Endodermal cell (in vitro differentiated cells): ENCODE measurements around the gene GOLT1A. TPM values are rescaled to one million over a fixed set of nuclear protein-coding genes. Genes with fewer than 3 reads are reported as not detected.

ENCODE experiments used
- DNase-seq: peaks from one replicate; pipeline ENCODE4 v3.0.0-alpha.2; 2017
- H3K27ac ChIP-seq: 2 replicates; pipeline ENCODE4 v1.5.1; 2013; ENCODE audit warnings: mild to moderate bottlenecking, low read depth, low read length, moderate library complexity
- H3K27me3 ChIP-seq: 2 replicates; pipeline ENCODE4 v1.6.1; 2013; ENCODE audit warnings: mild to moderate bottlenecking, low read length, moderate library complexity; ENCODE audit not compliant: insufficient read depth, control insufficient read depth, poor library complexity, severe bottlenecking
- H3K36me3 ChIP-seq: 2 replicates; pipeline ENCODE4 v1.7.0; 2013; ENCODE audit warnings: mild to moderate bottlenecking, low read length, moderate library complexity; ENCODE audit not compliant: control insufficient read depth, insufficient read depth
- H3K4me1 ChIP-seq: one replicate; pipeline ENCODE4 v1.7.0; 2013; ENCODE audit warnings: low read length; ENCODE audit not compliant: control insufficient read depth, insufficient read depth
- H3K4me3 ChIP-seq: 2 replicates; pipeline ENCODE4 v1.5.1; 2013; ENCODE audit warnings: mild to moderate bottlenecking, low read length, moderate library complexity
- H3K9ac ChIP-seq: 2 replicates; pipeline ENCODE4 v1.6.1; 2013; ENCODE audit warnings: mild to moderate bottlenecking, low read length, moderate library complexity; ENCODE audit not compliant: poor library complexity, severe bottlenecking; ENCODE audit errors: extremely low read depth
- H3K9me3 ChIP-seq: 2 replicates; pipeline ENCODE4 v1.6.1; 2013; ENCODE audit warnings: mild to moderate bottlenecking, low read length, moderate library complexity; ENCODE audit not compliant: control insufficient read depth
- H3K27ac Mint-ChIP-seq: 2 replicates; pipeline ENCODE4 v1.8.0; 2020; ENCODE audit warnings: mixed read lengths
- H3K27me3 Mint-ChIP-seq: 2 replicates; pipeline ENCODE4 v1.8.0; 2021; ENCODE audit warnings: mild to moderate bottlenecking, mixed read lengths; ENCODE audit not compliant: insufficient read depth
- H3K36me3 Mint-ChIP-seq: 2 replicates; pipeline ENCODE4 v1.8.0; 2020; ENCODE audit warnings: low read depth, mixed read lengths
- H3K4me1 Mint-ChIP-seq: 2 replicates; pipeline ENCODE4 v1.8.0; 2020; ENCODE audit warnings: mixed read lengths
- H3K4me3 Mint-ChIP-seq: 2 replicates; pipeline ENCODE4 v1.8.0; 2020; ENCODE audit warnings: mild to moderate bottlenecking, moderate library complexity, mixed read lengths
- H3K9me3 Mint-ChIP-seq: 2 replicates; pipeline ENCODE4 v1.8.0; 2020; ENCODE audit warnings: mild to moderate bottlenecking, mixed read lengths
- CTCF ChIP-seq: fragments of 200-600 bp; sonication (generic); conservative IDR thresholded peaks from 2 replicates; pipeline ENCODE4 v1.5.0; 2021; ENCODE audit warnings: antibody characterized with exemption, mild to moderate bottlenecking
- WGBS, 2 experiments: methylation state at CpG; one replicate each; pipeline versions ENCODE4 v1.1.5 to v1.1.7; 2013; ENCODE audit warnings: missing lambda C conversion rate in 2 of 2, mixed read lengths in 1 of 2; ENCODE audit not compliant: insufficient coverage in 1 of 2, insufficient read length in 1 of 2; 5-methylcytosine and 5-hydroxymethylcytosine counted together
- total RNA-seq, 2 donors: library from RNA; stranded (reverse); fragmentation: NEBNext Ultra II Directional in 1 of 2; extraction: Animal tissue kit (Norgen Biotek cat#: 25700) in 1 of 2; gene quantifications; 2 replicates in 1 of 2; 3 replicates in 1 of 2; pipeline ENCODE4 v1.2.1, GENCODE V29; 2021

Gene GOLT1A
- total RNA-seq, 2 donors from 2014 or later = 1.8 to 6.2 TPM

GRCh38 chr1:204249736-204250427, 36.1 kb upstream of the GOLT1A start:
- H3K4me3 ChIP-seq = no peak overlapping the region
- Mint-ChIP-seq H3K9me3 (no peaks in the 10 kb centered on the region), H3K27me3 (no peaks in the 10 kb centered on the region), H3K4me1 (peaks cover 3% of the 10 kb centered on the region), H3K36me3 (peaks cover 58% of the 10 kb centered on the region), H3K4me3 (no peak overlapping the region), H3K27ac (no peak overlapping the region)
- no peak for TF ChIP-seq CTCF
- no peaks in the 10 kb centered on the region for H3K27me3 ChIP-seq
- no peak overlapping the region for H3K9ac ChIP-seq
- DNase-seq = no peak
- H3K36me3 ChIP-seq = peaks cover 6% of the 10 kb centered on the region
- no peak overlapping the region for H3K27ac ChIP-seq
- H3K9me3 ChIP-seq = no peaks in the 10 kb centered on the region
- H3K4me1 ChIP-seq = peaks cover 4% of the 10 kb centered on the region
- WGBS, 2 experiments = 75 to 81% methylated on average over 7 of the region's 7 CpGs

GRCh38 chr1:204248954-204249353, 35.2 kb upstream of the GOLT1A start:
- H3K27me3 Mint-ChIP-seq = no peaks in the 10 kb centered on the region
- peaks cover 64% of the 10 kb centered on the region for H3K36me3 Mint-ChIP-seq
- Histone ChIP-seq H3K4me1 (no peaks in the 10 kb centered on the region), H3K27ac (no peak overlapping the region), H3K9me3 (no peaks in the 10 kb centered on the region), H3K9ac (no peak overlapping the region), H3K27me3 (no peaks in the 10 kb centered on the region), H3K4me3 (no peak overlapping the region), H3K36me3 (peaks cover 3% of the 10 kb centered on the region)
- DNase-seq = no peak
- no peak for TF ChIP-seq CTCF
- no peak overlapping the region for H3K4me3 Mint-ChIP-seq
- WGBS, 2 experiments = 97% methylated on average over 3 of the region's 3 CpGs; no CpG with 5 or more reads in 1 of the 2 experiments
- H3K9me3 Mint-ChIP-seq = no peaks in the 10 kb centered on the region
- no peak overlapping the region for H3K27ac Mint-ChIP-seq
- no peaks in the 10 kb centered on the region for H3K4me1 Mint-ChIP-seq

- H3K4me1 Mint-ChIP-seq = no peaks in the 10 kb centered on the region
- H3K36me3 Mint-ChIP-seq = peaks cover 78% of the 10 kb centered on the region
- H3K27ac ChIP-seq = no peak overlapping the region
- no peaks in the 10 kb centered on the region for H3K27me3 ChIP-seq
- TF ChIP-seq CTCF = no peak
- 83 to 94% methylated on average over 3 to 4 of the region's 4 CpGs for WGBS, 2 experiments
- no peaks in the 10 kb centered on the region for H3K9me3 ChIP-seq
- no peak overlapping the region for H3K9ac ChIP-seq
- H3K9me3 Mint-ChIP-seq = no peaks in the 10 kb centered on the region
- H3K4me1 ChIP-seq = no peaks in the 10 kb centered on the region
- peaks cover 3% of the 10 kb centered on the region for H3K36me3 ChIP-seq
- H3K27ac Mint-ChIP-seq = no peak overlapping the region
- no peak for DNase-seq
- no peak overlapping the region for H3K4me3 Mint-ChIP-seq
- no peaks in the 10 kb centered on the region for H3K27me3 Mint-ChIP-seq
- H3K4me3 ChIP-seq = no peak overlapping the region
These were observed 33.1 kb upstream of the GOLT1A start for GRCh38 chr1:204246876-204247275.
